ENCODE data around the gene CELF4. TPM values are rescaled to one million over a fixed set of nuclear protein-coding genes. Genes with fewer than 3 reads are reported as not detected.

Gene CELF4
- polyA plus RNA-seq, 1 donor: 2.9 TPM

GRCh38 chr18:37355772-37356171 is 209.8 kb downstream of the CELF4 start:
- DNase-seq: no peak

GRCh38 chr18:37351110-37351509 is 214.5 kb downstream of the CELF4 start:
- no peak for DNase-seq

GRCh38 chr18:37348729-37349128 is 216.9 kb downstream of the CELF4 start:
- DNase-seq: no peak

- DNase-seq: no peak
Measured at GRCh38 chr18:37346048-37346447, 219.6 kb downstream of the CELF4 start.

GRCh38 chr18:37343542-37343851 is 222.1 kb downstream of the CELF4 start:
- DNase-seq: no peak

DNA sequence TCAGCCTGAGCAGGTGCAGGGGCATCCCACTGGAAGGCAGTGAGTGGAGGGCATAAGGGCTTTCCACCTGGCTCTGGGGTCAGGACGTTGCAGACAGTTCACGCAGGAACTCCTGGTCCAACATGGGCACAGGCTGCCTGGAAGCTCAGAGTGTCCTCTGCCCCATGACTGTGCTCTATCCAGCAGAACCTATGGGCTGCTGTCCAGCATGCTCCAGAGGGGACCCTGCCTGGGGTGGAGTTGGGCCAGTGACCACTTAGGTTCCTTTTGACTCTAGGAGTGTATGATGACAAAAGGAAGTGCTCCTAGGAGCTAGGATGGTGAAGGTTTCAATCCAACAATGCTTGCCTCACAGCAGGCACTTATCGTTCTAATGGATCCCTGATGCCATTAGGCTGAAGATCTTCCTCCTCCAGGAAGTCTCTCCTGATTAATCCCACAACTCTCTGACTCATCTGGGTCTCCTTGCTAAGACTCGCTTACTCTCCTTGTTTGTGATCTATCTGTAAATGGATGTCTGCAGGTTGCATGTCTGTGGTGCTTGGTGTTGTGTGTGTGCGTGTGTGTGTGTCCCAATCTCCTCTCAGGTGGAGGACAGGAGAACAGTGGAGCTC is 224.0 kb downstream of the CELF4 start:
- DNase-seq: no peak

GRCh38 chr18:37341016-37341415 is 224.6 kb downstream of the CELF4 start:
- DNase-seq: no peak

DNA sequence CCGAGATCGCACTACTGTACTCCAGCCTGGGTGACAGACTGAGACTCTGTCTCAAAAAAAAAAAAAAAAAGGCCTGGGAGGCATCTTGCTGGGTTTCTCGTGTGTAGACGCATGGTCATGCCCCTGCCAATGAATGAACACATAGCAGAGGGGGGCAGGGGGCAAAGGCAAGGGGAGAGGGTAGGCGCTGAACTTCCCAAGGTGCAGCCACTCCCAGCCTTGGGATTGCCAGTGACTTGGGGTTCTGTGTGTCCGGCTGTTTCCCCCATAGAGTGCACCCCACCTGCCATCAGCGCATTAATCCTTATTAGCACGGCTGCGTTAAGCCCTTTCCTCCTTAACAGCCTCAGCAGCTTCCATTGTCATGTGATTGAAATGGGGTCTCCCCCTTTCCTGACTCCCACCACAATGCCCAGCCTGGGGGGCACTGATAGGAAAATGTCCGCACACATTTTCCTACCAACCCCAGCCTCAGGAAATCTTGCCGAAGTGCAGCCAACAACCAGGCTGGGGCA is 225.8 kb downstream of the CELF4 start:
- no peak for DNase-seq

GRCh38 chr18:37336568-37337285 is 228.9 kb downstream of the CELF4 start:
- DNase-seq: no peak

DNA sequence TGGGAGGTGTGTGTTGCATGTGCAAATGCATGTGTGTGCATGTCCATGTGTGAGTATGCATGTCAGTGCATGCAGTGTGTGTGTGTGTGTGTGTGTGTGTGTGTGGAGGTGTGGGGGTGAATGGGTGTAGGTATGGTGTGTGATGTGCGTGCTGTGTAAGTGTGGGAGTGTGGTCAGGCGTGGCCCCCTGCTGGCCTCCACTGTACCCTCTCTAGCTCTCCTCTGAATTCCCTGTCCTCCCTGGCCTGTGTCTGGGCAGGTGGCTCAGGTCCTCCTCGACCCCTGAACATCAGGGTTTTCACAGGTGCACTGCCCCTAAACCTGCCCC is 230.2 kb downstream of the CELF4 start:
- DNase-seq: no peak

- no peak for DNase-seq
Measured at GRCh38 chr18:37334631-37335408, 230.8 kb downstream of the CELF4 start.

DNA sequence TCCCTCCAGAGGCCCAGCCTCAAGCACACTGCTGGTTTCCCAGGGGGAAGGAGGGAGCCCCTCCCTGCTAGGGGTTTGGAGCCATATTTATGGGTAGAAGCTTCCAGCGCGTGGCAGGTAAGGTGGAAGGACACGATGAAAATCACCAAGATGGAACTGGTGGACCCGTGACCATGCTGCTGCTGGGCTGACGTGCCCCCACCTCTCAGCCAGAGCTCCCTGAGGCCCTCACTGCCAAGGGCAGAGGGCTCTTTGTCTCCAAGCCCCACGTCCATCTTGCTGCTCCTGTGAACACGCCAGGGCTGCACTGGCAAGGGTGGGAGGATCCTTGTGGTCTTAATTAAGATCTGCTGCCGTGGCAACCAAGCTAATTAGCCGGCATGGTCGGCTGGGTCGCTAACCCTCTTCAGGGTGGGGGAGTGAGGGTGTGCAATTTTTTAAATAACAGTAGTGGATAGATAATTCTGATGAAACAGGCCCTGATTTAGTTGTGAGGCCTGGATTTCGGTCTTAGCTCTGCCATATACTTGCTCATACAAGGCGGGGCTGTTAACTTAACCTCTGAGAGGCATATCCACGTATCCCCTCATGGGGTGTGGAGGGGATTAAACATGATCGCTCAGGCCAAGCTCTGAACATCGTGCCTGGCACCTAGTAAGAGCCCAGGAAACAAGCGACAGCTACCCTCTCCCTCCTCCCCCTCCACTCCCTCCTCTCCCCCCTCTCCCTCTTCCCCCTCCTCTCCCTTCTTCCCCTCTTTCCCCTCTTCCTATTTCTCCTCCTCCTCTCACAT is 232.8 kb downstream of the CELF4 start:
- DNase-seq: no peak

DNA sequence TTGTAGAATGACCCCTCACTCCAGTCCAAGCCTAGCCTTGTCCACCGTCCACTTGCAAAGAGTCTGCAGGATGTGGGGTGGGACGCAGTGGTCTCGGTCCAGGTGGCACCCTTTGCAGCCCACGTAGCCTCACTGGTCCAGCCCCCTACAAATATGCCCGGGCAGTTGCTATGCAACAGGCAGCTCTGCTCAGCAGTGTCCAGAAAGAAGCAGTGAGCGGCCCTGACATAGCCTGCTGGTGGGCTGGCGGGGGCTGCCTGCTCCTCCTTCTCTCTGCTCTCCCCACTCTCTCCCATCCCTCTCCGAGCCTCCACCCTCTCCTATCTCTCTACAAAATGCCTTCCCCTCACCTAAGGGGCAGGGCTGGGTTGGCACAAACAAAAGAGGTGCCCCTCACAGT is 233.4 kb downstream of the CELF4 start:
- DNase-seq: no peak

- no peak for DNase-seq
Measured at GRCh38 chr18:37330173-37330572, 235.4 kb downstream of the CELF4 start.

GRCh38 chr18:37328946-37329719 is 236.5 kb downstream of the CELF4 start:
- DNase-seq: no peak

GRCh38 chr18:37327063-37327577 is 238.5 kb downstream of the CELF4 start:
- DNase-seq: no peak

DNA sequence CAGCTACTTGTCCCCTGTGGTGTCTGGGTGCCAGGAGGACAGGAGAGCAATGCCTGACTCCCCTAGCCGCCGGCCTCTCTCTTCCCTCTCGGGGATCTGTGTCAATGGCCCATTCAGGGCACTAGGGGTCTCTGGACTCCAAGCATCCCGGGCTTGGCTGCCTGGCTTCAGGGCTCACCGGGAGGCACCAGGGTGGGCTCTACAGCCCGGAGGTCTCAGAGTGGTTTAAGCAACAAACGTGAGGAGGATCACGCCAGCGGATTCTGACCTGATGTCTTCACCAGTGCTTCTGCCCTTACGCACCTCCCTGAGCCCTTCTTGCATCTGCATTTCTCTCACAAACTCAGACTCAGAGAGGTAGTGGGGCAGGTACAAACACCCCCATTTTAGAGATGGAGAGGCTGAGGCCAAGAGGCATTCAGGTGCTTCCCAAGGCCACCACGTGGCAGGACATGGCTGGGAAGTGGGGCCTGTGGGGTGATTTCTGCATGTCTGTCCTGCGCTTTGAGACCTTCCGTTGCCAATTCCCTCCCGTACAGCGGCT is 243.0 kb downstream of the CELF4 start:
- peak; percentile 55 for DNase-seq

GRCh38 chr18:37321582-37322491 is 243.8 kb downstream of the CELF4 start:
- DNase-seq: no peak

DNA sequence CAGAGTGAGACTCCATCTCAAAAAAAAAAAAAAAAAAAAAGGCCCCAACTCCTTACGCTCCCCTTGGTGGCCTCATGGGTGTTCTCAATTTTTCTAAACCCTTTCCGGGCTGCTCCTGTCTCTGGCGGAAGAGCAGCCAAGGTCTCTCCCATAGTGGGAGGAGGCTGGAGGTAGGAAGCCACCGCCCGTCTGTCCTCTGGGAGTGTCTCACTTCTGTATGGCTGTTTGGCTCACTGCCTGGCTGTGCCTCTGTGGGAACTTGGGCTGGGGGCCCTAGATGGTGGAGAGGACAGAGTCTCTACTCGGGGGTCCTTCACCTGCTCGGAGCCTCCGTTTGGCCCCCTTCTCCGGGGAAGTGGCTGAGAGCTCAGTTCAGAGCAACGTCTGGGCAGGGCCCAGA is 245.3 kb downstream of the CELF4 start:
- DNase-seq: no peak
